Measurements from ENCODE around the gene KRTAP12-1. TPM values are rescaled to one million over a fixed set of nuclear protein-coding genes. Genes with fewer than 3 reads are reported as not detected.
"Not testable (repeated sequence)": the region's sequence is repeated elsewhere in the genome, so short reads cannot be mapped to it uniquely, and the experiment has no call there.

KRTAP12-1 gene
- total RNA-seq, 2 experiments from 2014 or later = not detected

DNA sequence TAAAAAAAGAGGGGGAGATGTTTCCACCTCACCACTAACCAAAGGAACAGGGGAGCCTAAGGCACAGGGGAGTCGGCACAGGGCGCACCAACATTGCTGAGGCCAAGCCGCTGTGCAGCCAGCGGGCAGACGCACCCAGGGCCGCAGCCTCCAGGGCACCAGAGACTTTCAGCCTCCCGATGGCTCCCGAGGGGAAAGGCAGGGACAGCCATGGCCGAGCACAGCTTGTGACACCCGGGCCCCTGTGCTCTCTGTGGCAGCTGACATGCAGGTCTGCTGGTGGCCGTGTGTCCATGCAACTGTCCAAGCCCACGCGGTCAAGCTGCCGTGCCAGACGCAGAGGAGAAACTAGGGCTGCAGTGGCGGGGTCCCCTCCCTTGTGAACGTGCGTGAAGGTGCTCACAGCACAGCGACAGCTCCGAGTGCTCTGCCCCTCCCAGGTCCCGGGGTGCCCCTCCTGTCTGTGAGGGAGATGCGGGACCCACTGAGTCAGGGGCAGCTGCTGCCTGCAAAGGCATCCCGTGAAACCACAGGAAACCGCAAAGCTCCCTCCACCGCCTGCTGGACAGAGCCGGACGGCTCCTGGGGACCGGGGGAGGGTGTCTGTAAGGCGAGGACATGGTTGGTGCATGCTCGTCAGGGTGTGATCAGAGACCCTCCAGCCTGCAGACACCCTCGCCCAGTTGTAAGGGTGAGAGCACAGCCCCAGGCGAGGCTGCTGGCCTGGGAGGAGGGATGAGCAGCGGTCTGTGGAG, 33.2 kb downstream of the KRTAP12-1 start:
- H3K4me3 ChIP-seq (ENCODE audit: low read length) = no peak overlapping the region
- peaks cover 4% of the 10 kb centered on the region for H3K9me3 Mint-ChIP-seq
- H3K27ac Mint-ChIP-seq = no peak overlapping the region
- peaks cover 14 to 19% of the 10 kb centered on the region in 2 experiments for H3K9me3 ChIP-seq (ENCODE audit: control insufficient read depth in 1 of 2, insufficient read depth in 1 of 2, low read length in 2 of 2)
- intact Hi-C loops (cut with DNase I, micrococcal nuclease) = no loop called here
- H3K4me1 Mint-ChIP-seq (ENCODE audit: low read depth) = peaks cover 6% of the 10 kb centered on the region
- CTCF ChIA-PET = no interaction called here
- H3K36me3 Mint-ChIP-seq (ENCODE audit: low read depth) = peaks cover 2% of the 10 kb centered on the region
- no peak for ATAC-seq (ENCODE audit: poor library complexity)
- peaks cover 5% of the 10 kb centered on the region for H3K4me1 ChIP-seq (ENCODE audit: insufficient read depth, low read length)
- TF ChIP-seq, protein P1, sequence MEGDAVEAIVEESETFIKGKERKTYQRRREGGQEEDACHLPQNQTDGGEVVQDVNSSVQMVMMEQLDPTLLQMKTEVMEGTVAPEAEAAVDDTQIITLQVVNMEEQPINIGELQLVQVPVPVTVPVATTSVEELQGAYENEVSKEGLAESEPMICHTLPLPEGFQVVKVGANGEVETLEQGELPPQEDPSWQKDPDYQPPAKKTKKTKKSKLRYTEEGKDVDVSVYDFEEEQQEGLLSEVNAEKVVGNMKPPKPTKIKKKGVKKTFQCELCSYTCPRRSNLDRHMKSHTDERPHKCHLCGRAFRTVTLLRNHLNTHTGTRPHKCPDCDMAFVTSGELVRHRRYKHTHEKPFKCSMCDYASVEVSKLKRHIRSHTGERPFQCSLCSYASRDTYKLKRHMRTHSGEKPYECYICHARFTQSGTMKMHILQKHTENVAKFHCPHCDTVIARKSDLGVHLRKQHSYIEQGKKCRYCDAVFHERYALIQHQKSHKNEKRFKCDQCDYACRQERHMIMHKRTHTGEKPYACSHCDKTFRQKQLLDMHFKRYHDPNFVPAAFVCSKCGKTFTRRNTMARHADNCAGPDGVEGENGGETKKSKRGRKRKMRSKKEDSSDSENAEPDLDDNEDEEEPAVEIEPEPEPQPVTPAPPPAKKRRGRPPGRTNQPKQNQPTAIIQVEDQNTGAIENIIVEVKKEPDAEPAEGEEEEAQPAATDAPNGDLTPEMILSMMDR (IDR thresholded peaks at IDR 0.05) = no peak
- no peaks in the 10 kb centered on the region for H3K36me3 ChIP-seq (ENCODE audit: insufficient read depth, low read length)
- no peak overlapping the region for H3K27ac ChIP-seq (ENCODE audit: low read depth in 1 of 2, low read length in 2 of 2)
- DNase-seq = peak in 1 of 14 experiments; percentile 6
- POLR2A ChIA-PET = no interaction called here
- no peaks in the 10 kb centered on the region for H3K27me3 Mint-ChIP-seq
- H3K4me3 Mint-ChIP-seq = no peak overlapping the region
- no peaks in the 10 kb centered on the region for H3K27me3 ChIP-seq (ENCODE audit: control insufficient read depth in 1 of 2, insufficient read depth in 2 of 2, low read length in 2 of 2)

DNA sequence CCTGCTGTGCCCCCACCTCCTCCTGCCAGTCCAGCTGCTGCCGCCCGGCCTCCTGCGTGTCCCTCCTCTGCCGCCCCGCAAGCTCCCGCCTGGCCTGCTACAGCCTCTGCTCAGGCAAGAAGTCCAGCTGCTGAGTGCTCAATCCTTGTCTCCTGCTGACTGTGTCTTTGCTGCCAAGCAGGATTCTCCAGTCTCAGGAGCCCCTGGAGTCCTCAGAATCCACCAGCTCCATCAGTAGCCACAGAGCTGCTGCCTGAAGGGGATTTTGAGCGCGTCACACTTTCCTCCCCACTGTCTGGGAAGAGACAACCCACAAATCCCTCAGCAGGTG, 34.8 kb downstream of the KRTAP12-1 start:
- ChIA-PET POLR2A (interaction anchor here (1.2 kb wide), 1 partner anchor 10 kb away, joined by 6 read pairs; the partner anchor contains the start of gene KRTAP12-3), CTCF (no interaction called here)
- Mint-ChIP-seq H3K27ac (no peak overlapping the region), H3K9me3 (peaks cover 8% of the 10 kb centered on the region), H3K36me3 (ENCODE audit: low read depth) (peaks cover 5% of the 10 kb centered on the region), H3K4me1 (ENCODE audit: low read depth) (no peaks in the 10 kb centered on the region), H3K27me3 (no peaks in the 10 kb centered on the region), H3K4me3 (no peak overlapping the region)
- H3K9me3 ChIP-seq (ENCODE audit: control insufficient read depth in 1 of 2, insufficient read depth in 1 of 2, low read length in 2 of 2) = peaks cover 13 to 14% of the 10 kb centered on the region in 2 experiments
- TF ChIP-seq, protein P1 (IDR thresholded peaks at IDR 0.05) = no peak
- DNase-seq (peak in 1 of 14 experiments; percentile 3), ATAC-seq (ENCODE audit: poor library complexity) (no peak)
- no peaks in the 10 kb centered on the region for H3K36me3 ChIP-seq (ENCODE audit: insufficient read depth, low read length)
- H3K27ac ChIP-seq (ENCODE audit: low read depth in 1 of 2, low read length in 2 of 2) = no peak overlapping the region
- H3K4me3 ChIP-seq (ENCODE audit: low read length) = no peak overlapping the region
- no peaks in the 10 kb centered on the region for H3K27me3 ChIP-seq (ENCODE audit: control insufficient read depth in 1 of 2, insufficient read depth in 2 of 2, low read length in 2 of 2)
- H3K4me1 ChIP-seq (ENCODE audit: insufficient read depth, low read length) = no peaks in the 10 kb centered on the region
- intact Hi-C loops (cut with DNase I, micrococcal nuclease) = no loop called here

DNA sequence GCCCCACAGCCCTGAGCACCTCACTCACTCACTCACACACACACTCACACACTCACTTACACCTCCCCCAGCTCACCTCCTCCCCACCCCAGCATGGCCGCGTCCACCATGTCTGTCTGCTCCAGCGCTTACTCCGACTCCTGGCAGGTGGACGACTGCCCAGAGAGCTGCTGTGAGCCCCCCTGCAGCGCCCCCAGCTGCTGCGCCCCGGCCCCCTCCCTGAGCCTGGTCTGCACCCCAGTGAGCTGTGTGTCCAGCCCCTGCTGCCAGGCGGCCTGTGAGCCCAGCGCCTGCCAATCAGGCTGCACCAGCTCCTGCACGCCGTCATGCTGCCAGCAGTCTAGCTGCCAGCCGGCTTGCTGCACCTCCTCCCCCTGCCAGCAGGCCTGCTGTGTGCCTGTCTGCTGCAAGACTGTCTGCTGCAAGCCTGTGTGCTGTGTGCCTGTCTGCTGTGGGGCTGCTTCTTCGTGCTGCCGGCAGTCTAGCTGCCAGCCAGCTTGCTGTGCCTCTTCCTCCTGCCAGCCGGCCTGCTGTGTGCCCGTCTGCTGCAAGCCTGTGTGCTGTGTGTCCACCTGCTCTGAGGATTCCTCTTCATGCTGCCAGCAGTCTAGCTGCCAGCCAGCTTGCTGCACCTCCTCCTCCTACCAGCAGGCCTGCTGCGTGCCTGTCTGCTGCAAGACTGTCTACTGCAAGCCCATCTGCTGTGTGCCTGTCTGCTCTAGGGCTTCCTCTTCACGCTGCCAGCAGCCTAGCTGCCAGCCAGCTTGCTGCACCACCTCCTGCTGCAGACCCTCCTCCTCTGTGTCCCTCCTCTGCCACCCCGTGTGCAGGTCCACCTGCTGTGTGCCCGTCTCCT, 35.4 kb downstream of the KRTAP12-1 start, which contains the start of gene KRTAP10-11:
TSS of gene KRTAP10-11 (plus strand) at position 49 of the 856 bp plus-strand sequence. CDS start at position 94, 45 bp downstream.
- H3K27me3 ChIP-seq (ENCODE audit: control insufficient read depth in 1 of 2, insufficient read depth in 2 of 2, low read length in 2 of 2); CTCF ChIA-PET; intact Hi-C loops (cut with DNase I, micrococcal nuclease); H3K27ac ChIP-seq (ENCODE audit: low read depth in 1 of 2, low read length in 2 of 2); ATAC-seq (ENCODE audit: poor library complexity); H3K4me1 Mint-ChIP-seq (ENCODE audit: low read depth); H3K27ac Mint-ChIP-seq; H3K27me3 Mint-ChIP-seq; H3K36me3 ChIP-seq (ENCODE audit: insufficient read depth, low read length); H3K4me3 ChIP-seq (ENCODE audit: low read length); H3K4me1 ChIP-seq (ENCODE audit: insufficient read depth, low read length); H3K4me3 Mint-ChIP-seq; H3K36me3 Mint-ChIP-seq (ENCODE audit: low read depth): not testable (repeated sequence)
- H3K9me3 ChIP-seq (ENCODE audit: control insufficient read depth in 1 of 2, insufficient read depth in 1 of 2, low read length in 2 of 2) = peaks cover 13 to 16% of the 10 kb centered on the region in 2 experiments
- POLR2A ChIA-PET = interaction anchor here (1.2 kb wide), 1 partner anchor 11 kb away, joined by 6 read pairs; the partner anchor contains the start of gene KRTAP12-3
- peak in 1 of 14 experiments; percentile 11 for DNase-seq
- H3K9me3 Mint-ChIP-seq = peaks cover 10% of the 10 kb centered on the region
